ENCODE results near the gene COQ10A.

DNA sequence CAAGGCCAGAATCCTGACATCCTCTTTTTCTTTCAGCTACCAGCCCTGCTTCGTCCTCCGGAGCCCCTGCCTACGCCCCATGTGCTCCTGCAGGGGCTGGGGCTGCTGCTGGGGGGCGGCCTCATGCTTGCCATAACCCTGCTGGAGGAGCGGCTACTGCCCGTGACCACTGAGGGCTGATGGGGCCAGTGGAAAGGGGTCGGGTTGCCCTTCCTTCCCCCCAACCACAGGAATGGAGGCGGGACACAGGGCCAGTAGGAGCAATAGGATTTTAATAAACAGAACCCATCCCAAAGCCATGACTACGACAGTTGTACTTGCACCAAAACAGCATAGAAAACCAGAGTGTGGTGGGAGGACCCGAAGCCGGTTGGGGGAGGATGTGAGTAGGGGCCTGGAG lies 29.2 kb upstream of the COQ10A start:
- TF ChIP-seq, protein P1, sequence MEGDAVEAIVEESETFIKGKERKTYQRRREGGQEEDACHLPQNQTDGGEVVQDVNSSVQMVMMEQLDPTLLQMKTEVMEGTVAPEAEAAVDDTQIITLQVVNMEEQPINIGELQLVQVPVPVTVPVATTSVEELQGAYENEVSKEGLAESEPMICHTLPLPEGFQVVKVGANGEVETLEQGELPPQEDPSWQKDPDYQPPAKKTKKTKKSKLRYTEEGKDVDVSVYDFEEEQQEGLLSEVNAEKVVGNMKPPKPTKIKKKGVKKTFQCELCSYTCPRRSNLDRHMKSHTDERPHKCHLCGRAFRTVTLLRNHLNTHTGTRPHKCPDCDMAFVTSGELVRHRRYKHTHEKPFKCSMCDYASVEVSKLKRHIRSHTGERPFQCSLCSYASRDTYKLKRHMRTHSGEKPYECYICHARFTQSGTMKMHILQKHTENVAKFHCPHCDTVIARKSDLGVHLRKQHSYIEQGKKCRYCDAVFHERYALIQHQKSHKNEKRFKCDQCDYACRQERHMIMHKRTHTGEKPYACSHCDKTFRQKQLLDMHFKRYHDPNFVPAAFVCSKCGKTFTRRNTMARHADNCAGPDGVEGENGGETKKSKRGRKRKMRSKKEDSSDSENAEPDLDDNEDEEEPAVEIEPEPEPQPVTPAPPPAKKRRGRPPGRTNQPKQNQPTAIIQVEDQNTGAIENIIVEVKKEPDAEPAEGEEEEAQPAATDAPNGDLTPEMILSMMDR (IDR thresholded peaks at IDR 0.05; ENCODE audit: low read depth, low read length) = no peak
- no peak for TF ChIP-seq EZH2phosphoT487 (IDR thresholded peaks at IDR 0.05; ENCODE audit: low read depth)
